Activated CD4-positive, alpha-beta T cell treated with anti-CD3 and anti-CD28 coated beads for 36 hours (primary cell): Measurements from ENCODE around the gene TXNRD1. TPM values are rescaled to one million over a fixed set of nuclear protein-coding genes. Genes with fewer than 3 reads are reported as not detected.
A peak's percentile ranks its signal among the peaks of the same experiment; 100 is the strongest.
"Not testable (repeated sequence)": the region's sequence is repeated elsewhere in the genome, so short reads cannot be mapped to it uniquely, and the experiment has no call there.

Source experiments
- ATAC-seq: fragments of 200-7000 bp; cut with Tn5 transposase; one replicate; pipeline ENCODE4 v1.10.0; 2021; ENCODE audit warnings: mild to moderate bottlenecking, moderate library complexity
- CTCF ChIA-PET: fragments of 350-600 bp; sonication (Branson Sonifier 250); formaldehyde crosslinking; loops from one replicate; lab custom pipeline; 2021; ENCODE audit warnings: antibody characterized with exemption; lab: Charles Lee
- POLR2A ChIA-PET: fragments of 350-600 bp; sonication (Branson Sonifier 250); formaldehyde crosslinking; loops from one replicate; lab custom pipeline; 2021; ENCODE audit warnings: antibody characterized with exemption, inconsistent platforms; lab: Charles Lee
- DNase-seq: peaks from one replicate; pipeline ENCODE4 v3.0.0-alpha.2; 2020
- H3K27ac Mint-ChIP-seq: one replicate; pipeline ENCODE4 v1.8.0; 2021; ENCODE audit warnings: mixed read lengths
- H3K27me3 Mint-ChIP-seq: one replicate; pipeline ENCODE4 v1.8.0; 2021; ENCODE audit warnings: mixed read lengths
- H3K36me3 Mint-ChIP-seq: one replicate; pipeline ENCODE4 v1.8.0; 2021; ENCODE audit warnings: low read depth, mixed read lengths
- H3K4me1 Mint-ChIP-seq: one replicate; pipeline ENCODE4 v1.8.0; 2021; ENCODE audit warnings: mixed read lengths
- H3K4me3 Mint-ChIP-seq: one replicate; pipeline ENCODE4 v1.8.0; 2021; ENCODE audit warnings: mild to moderate bottlenecking, moderate library complexity, mixed read lengths
- H3K9me3 Mint-ChIP-seq: one replicate; pipeline ENCODE4 v1.8.0; 2021; ENCODE audit warnings: low read depth, mixed read lengths
- intact Hi-C, 2 experiments: fragments of 100-400 bp; cut with DNase I in 1 of 2; cut with micrococcal nuclease in 1 of 2; formaldehyde crosslinking; loops; one replicate each; pipeline versions ENCODE4 v1.14.2 to v1.15.1; 2022 to 2024; cut with DNase I, micrococcal nuclease
- total RNA-seq, 2 experiments: library from RNA; stranded (reverse); gene quantifications; one replicate each; pipeline ENCODE4 v1.2.3, GENCODE V29; 2021

The TXNRD1 gene
- total RNA-seq, 2 experiments from 2014 or later, result 66.7 to 88.0 TPM

DNA sequence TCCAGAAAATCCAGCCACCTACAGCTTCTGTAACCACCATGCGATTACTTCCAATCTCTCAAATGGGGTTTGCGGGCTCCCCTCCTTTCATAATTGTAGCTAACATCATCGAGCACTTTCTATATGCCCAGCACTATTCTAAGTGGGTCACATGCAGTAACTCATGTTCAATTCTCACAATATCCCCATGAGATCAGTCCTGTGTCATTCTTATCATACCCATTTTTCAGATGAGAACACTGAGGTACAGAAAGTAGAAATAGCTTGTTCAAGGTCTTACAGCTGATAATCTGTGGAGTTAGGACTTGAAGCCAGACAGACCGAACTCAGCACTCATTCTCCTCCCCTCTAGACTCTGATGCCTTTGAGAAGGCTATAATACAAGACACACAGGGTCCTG lies 162.8 kb downstream of the TXNRD1 start:
- CTCF ChIA-PET, result interaction anchor here (0.6 to 1.0 kb wide), 2 partner anchors 19 to 356 kb away, joined by 3 read pairs; no protein-coding TSS in a partner anchor
- no peak overlapping the region for H3K4me3 Mint-ChIP-seq
- H3K36me3 Mint-ChIP-seq, result no peaks in the 10 kb centered on the region
- intact Hi-C loops, result no loop called here
- peaks cover 7% of the 10 kb centered on the region for H3K4me1 Mint-ChIP-seq
- peaks cover 5% of the 10 kb centered on the region for H3K27me3 Mint-ChIP-seq
- H3K27ac Mint-ChIP-seq, result no peak overlapping the region
- no peak for DNase-seq
- H3K9me3 Mint-ChIP-seq, result no peaks in the 10 kb centered on the region
- ATAC-seq, result no peak
- POLR2A ChIA-PET, result no interaction called here

DNA sequence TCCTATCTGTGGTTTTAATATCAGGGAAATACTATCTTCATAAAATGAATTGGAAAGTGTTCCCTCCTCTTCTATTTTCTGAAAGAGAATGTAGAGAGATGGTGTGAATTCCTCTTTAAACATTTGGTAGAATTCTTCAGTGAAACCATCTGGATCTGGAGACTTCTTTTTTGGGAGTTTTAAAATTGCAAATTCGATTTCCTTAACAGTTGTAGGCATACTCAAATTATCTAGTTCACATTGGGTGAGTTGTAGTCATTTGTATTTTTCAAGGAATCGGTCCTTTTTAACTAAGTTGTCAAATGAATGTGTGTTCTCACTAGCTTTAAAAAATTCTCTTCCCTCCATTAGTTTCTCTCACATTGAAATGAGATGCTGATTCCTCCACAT lies 165.8 kb downstream of the TXNRD1 start:
- intact Hi-C loops, result loop anchor here (1.0 to 10.0 kb wide), 5 partner anchors 76 to 672 kb away; partner anchors contain the start of gene CHST11 (in 1 of the 2)
- Mint-ChIP-seq H3K27me3 (peaks cover 5% of the 10 kb centered on the region), H3K36me3 (no peaks in the 10 kb centered on the region), H3K4me1 (peaks cover 7% of the 10 kb centered on the region), H3K27ac (no peak overlapping the region), H3K9me3 (no peaks in the 10 kb centered on the region), H3K4me3 (no peak overlapping the region)
- POLR2A ChIA-PET, result interaction anchor here (0.6 kb wide), 1 partner anchor 727 kb away, joined by 3 read pairs; no protein-coding TSS in a partner anchor
- DNase-seq (no peak), ATAC-seq (no peak)
- CTCF ChIA-PET, result interaction anchor here (0.6 to 3.2 kb wide), 107 partner anchors 8 to 1758 kb away, joined by 3 to 28 read pairs (median 4); no protein-coding TSS in a partner anchor

DNA sequence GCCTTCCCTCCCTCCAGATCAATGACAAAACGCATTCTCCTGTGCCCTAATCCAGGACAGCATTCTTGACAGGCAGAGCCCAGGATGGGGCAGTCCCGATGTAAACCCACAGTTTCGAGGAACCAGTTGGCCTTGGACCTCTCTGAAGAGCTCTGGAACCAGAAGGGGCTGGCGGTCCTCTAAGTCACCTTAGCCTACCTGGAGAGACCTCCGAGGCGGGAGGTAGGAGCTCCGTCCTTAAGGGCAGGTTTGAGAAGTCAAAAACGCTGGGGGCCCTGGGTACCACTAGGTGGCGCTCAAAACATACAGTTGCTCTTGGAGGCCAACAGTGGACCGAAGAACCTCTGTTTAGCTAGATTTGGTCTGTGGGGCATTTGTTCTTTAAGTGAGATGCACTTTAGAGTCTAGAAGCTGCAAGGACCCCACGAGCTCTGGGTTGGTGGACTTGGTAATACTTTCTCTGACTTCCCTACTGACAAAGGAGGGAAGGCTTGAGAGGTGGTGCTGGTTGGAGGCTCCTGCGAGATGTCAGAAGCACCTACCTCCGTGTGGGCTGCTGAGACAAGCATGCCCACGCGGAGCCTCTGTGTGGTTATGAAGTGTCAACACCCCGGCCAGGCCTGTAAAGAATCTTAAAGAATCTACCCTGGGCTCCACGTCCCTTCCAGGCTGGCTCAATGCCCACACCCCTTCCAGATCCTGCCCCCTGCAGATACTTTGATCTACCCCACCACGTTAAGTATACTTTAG lies 166.3 kb downstream of the TXNRD1 start:
- Mint-ChIP-seq H3K9me3 (no peaks in the 10 kb centered on the region), H3K36me3 (no peaks in the 10 kb centered on the region), H3K4me1 (peaks cover 7% of the 10 kb centered on the region), H3K27me3 (peaks cover 5% of the 10 kb centered on the region), H3K27ac (no peak overlapping the region), H3K4me3 (no peak overlapping the region)
- ATAC-seq, result peak; percentile 86
- DNase-seq, result peak; percentile 89
- POLR2A ChIA-PET, result interaction anchor here (0.6 kb wide), 1 partner anchor 726 kb away, joined by 3 read pairs; no protein-coding TSS in a partner anchor
- CTCF ChIA-PET, result interaction anchor here (0.6 to 3.2 kb wide), 115 partner anchors 9 to 1758 kb away, joined by 3 to 28 read pairs (median 4); no protein-coding TSS in a partner anchor
- intact Hi-C loops, result loop anchor here (1.0 to 10.0 kb wide), 8 partner anchors 75 to 671 kb away; partner anchors contain the start of gene CHST11 (in 2 of the 2)

DNA sequence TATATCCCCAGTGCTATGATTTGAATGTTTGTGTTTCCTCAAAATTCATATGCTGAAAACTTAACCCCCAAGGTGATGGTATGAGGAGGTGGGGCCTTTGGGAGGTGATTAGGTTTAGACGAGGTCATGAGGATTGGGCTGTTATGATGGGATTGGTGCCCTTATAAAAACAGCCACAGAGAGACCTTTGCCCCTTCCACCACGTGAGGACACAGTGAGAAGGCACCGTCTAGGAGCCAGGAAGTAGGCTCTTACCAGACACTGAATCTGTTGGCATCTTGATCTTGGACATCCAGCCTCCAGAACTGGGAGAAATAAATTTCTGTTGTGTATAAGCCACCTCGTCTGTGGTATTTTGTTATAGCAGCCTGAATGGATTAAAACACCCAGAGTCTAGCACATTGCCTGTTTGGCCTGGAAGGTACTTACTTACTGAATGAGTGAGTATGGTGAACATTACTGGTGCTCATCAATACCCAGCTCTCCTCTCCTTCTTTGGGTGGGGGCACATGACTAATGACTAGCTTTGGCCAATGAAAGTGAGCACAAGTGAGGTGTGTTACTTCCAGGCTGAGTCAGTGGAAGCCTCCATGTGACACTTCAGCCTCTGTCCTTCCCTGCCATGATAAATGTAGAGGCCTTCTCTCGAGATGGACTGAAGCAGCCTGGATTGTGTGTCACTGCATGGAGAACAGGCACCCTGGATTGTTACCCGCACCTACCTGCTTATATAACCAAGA lies 168.7 kb downstream of the TXNRD1 start:
- ChIA-PET CTCF (interaction anchor here (1.0 to 3.2 kb wide), 2 partner anchors 406 to 669 kb away, joined by 6 to 28 read pairs; no protein-coding TSS in a partner anchor), POLR2A (no interaction called here)
- Mint-ChIP-seq H3K36me3 (no peaks in the 10 kb centered on the region), H3K27ac (no peak overlapping the region), H3K4me1 (peaks cover 11% of the 10 kb centered on the region), H3K27me3 (peaks cover 5% of the 10 kb centered on the region), H3K9me3 (no peaks in the 10 kb centered on the region), H3K4me3 (no peak overlapping the region)
- intact Hi-C loops, result loop anchor here (5.0 to 10.0 kb wide), 4 partner anchors 73 to 443 kb away; partner anchors contain the start of gene CHST11 (in 1 of the 2)
- peak; percentile 16 for DNase-seq
- peak; percentile 81 for ATAC-seq

DNA sequence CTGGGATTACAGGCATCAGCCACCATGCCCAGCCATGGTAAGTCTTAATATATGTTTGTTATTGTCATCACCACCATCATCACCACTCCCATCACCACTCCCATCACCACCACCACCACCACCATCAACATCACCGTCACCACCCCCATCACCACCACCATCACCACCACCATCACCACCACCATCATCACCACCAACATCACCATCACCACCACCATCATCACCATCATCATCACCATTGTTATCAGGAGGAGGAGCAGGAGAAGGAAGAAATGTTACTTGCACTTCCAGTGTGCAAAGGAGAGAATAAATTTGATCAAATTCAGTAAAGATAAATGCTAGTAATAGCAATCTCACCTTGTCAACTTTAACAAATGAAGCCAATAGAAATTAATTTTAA lies 169.9 kb downstream of the TXNRD1 start:
- H3K9me3 Mint-ChIP-seq, result no peaks in the 10 kb centered on the region
- peaks cover 11% of the 10 kb centered on the region for H3K4me1 Mint-ChIP-seq
- ChIA-PET CTCF (interaction anchor here (0.7 kb wide), 1 partner anchor 394 kb away, joined by 3 read pairs; no protein-coding TSS in a partner anchor), POLR2A (no interaction called here)
- ATAC-seq (no peak), DNase-seq (no peak)
- H3K4me3 Mint-ChIP-seq, result no peak overlapping the region
- peaks cover 5% of the 10 kb centered on the region for H3K27me3 Mint-ChIP-seq
- no peaks in the 10 kb centered on the region for H3K36me3 Mint-ChIP-seq
- intact Hi-C loops, result loop anchor here in 1 of 2 experiments (10.0 kb wide), 1 partner anchor 179 kb away; no protein-coding TSS in a partner anchor
- no peak overlapping the region for H3K27ac Mint-ChIP-seq

DNA sequence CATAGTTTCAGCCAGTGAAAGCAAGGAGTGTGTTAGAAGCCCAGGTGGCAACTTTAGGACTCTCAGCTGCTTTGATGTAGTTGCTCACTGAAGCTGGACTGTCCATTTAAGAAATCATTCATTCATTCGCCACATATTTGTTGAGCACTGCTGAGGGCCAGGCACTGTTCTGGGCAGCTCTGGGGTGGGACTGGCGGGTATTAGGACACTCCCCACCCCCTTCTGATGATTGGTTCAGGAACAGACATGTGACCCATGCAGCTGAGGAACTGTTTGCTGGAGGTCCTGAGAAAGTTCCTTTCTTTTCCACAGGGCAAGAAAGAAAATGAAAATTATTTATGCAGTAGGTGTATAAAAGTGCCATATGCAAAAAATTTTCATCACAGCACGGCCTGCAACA lies 170.9 kb downstream of the TXNRD1 start:
- POLR2A ChIA-PET, result interaction anchor here (0.6 kb wide), 1 partner anchor 447 kb away, joined by 3 read pairs; no protein-coding TSS in a partner anchor
- Mint-ChIP-seq H3K27ac (no peak overlapping the region), H3K36me3 (no peaks in the 10 kb centered on the region), H3K27me3 (peaks cover 3% of the 10 kb centered on the region), H3K9me3 (no peaks in the 10 kb centered on the region), H3K4me3 (no peak overlapping the region), H3K4me1 (peaks cover 11% of the 10 kb centered on the region)
- DNase-seq (no peak), ATAC-seq (no peak)
- intact Hi-C loops, result loop anchor here in 1 of 2 experiments (10.0 kb wide), 1 partner anchor 178 kb away; no protein-coding TSS in a partner anchor
- CTCF ChIA-PET, result interaction anchor here (0.6 kb wide), 1 partner anchor 217 kb away, joined by 3 read pairs; no protein-coding TSS in a partner anchor

DNA sequence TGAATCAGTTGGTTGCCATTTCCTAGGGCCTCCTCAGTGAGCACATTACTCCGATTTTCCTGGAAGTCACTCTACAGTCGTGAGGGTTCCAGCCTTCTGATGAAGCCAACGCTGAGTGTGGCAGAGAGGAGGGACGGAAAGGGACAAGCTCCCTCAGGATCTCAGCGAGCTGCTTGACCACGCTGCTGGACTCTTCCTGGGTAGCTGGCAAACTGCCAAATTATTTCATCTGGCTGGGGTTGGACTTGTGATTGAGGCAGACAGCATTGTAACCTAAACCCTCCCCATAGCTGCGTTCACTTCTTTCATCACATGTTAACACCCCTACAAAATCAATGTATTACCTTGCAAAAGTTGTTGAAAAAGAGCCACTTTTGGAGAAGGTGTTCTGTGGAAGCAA lies 171.6 kb downstream of the TXNRD1 start:
- ATAC-seq (no peak), DNase-seq (no peak)
- H3K36me3 Mint-ChIP-seq, result no peaks in the 10 kb centered on the region
- intact Hi-C loops, result loop anchor here in 1 of 2 experiments (10.0 kb wide), 1 partner anchor 178 kb away; no protein-coding TSS in a partner anchor
- peak overlapping the region; percentile 24 for H3K27ac Mint-ChIP-seq
- H3K4me3 Mint-ChIP-seq, result no peak overlapping the region
- H3K27me3 Mint-ChIP-seq, result no peaks in the 10 kb centered on the region
- no peaks in the 10 kb centered on the region for H3K9me3 Mint-ChIP-seq
- POLR2A ChIA-PET, result no interaction called here
- H3K4me1 Mint-ChIP-seq, result peaks cover 6% of the 10 kb centered on the region
- CTCF ChIA-PET, result interaction anchor here (0.7 kb wide), 1 partner anchor 254 kb away, joined by 6 read pairs; no protein-coding TSS in a partner anchor

DNA sequence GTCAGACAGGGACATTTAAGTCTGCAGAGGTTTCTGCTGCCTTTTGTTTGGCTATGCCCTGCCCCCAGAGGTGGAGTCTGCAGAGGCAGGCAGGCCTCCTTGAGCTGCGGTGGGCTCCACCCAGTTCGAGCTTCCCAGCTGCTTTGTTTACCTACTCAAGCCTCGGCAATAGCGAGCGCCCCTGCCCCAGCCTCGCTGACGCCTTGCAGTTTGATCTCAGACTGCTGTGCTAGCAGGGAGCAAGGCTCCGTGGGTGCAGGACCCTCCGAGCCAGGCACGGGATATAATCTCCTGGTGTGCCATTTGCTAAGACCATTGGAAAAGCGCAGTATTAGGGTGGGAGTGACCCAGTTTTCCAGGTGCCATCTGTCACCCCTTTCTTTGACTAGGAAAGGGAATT lies 178.5 kb downstream of the TXNRD1 start:
- H3K4me1 Mint-ChIP-seq, intact Hi-C loops, H3K27ac Mint-ChIP-seq, ATAC-seq, H3K4me3 Mint-ChIP-seq, H3K27me3 Mint-ChIP-seq, H3K36me3 Mint-ChIP-seq, POLR2A ChIA-PET, H3K9me3 Mint-ChIP-seq, DNase-seq: not testable (repeated sequence)
- CTCF ChIA-PET, result interaction anchor here (1.0 kb wide), 1 partner anchor 12 kb away, joined by 3 read pairs; no protein-coding TSS in a partner anchor

Other genes with a start within 250 kb of the TXNRD1 start
- gene TDG, start 249.9 kb upstream of the TXNRD1 start, total RNA-seq, result 10 to 100 TPM; 35.4 to 37.2 TPM
- gene GLT8D2, start 165.6 kb upstream of the TXNRD1 start, total RNA-seq, result under 1 TPM in 1 of 2 experiments, not detected in 1; 0.23 TPM
- gene HCFC2, start 151.2 kb upstream of the TXNRD1 start, total RNA-seq, result 1 to 10 TPM; 6.4 to 6.5 TPM
- 10 to 100 TPM; 18.8 to 27.2 TPM for gene NFYB, start 77.6 kb upstream of the TXNRD1 start, total RNA-seq
- 1 to 10 TPM; 3.9 to 4.6 TPM for gene EID3, start 88.0 kb downstream of the TXNRD1 start, total RNA-seq
- 10 to 100 TPM; 33.3 to 33.6 TPM for gene CHST11, start 241.2 kb downstream of the TXNRD1 start, total RNA-seq